KMS-11 (cell line): ENCODE measurements around the gene LSM5.

ENCODE experiments used
- H2AFZ ChIP-seq: fragments of 200-600 bp; sonication (generic); 2 replicates; pipeline ENCODE4 v1.6.1; 2016; ENCODE audit warnings: antibody characterized with exemption, mixed run types, low read depth
- H3K27ac ChIP-seq: fragments of 200-600 bp; sonication (generic); 2 replicates; pipeline ENCODE4 v1.6.1; 2016; ENCODE audit warnings: mild to moderate bottlenecking, mixed run types
- H3K27me3 ChIP-seq: fragments of 200-600 bp; sonication (generic); 2 replicates; pipeline ENCODE4 v1.6.1; 2017; ENCODE audit warnings: mild to moderate bottlenecking, low read depth, mixed run types, moderate library complexity; ENCODE audit not compliant: insufficient read depth
- H3K36me3 ChIP-seq: fragments of 200-600 bp; sonication (generic); 2 replicates; pipeline ENCODE4 v1.6.1; 2017; ENCODE audit warnings: mild to moderate bottlenecking, mixed run types; ENCODE audit not compliant: insufficient read depth
- H3K4me1 ChIP-seq: fragments of 200-600 bp; sonication (generic); 2 replicates; pipeline ENCODE4 v1.6.1; 2016; ENCODE audit warnings: mild to moderate bottlenecking, low read depth, mixed run types; ENCODE audit not compliant: poor library complexity, severe bottlenecking
- H3K4me2 ChIP-seq: fragments of 200-600 bp; sonication (generic); 2 replicates; pipeline ENCODE4 v1.7.0; 2016; ENCODE audit warnings: mild to moderate bottlenecking, mixed run types
- H3K4me3 ChIP-seq: fragments of 200-600 bp; sonication (generic); IDR thresholded peaks from 2 replicates; pipeline ENCODE4 v1.6.1; 2017; ENCODE audit warnings: low read depth, low read length, mixed read lengths; ENCODE audit not compliant: insufficient read depth
- H3K79me2 ChIP-seq: fragments of 200-600 bp; sonication (generic); 2 replicates; pipeline ENCODE4 v1.6.1; 2016; ENCODE audit warnings: low read depth, mixed run types; ENCODE audit not compliant: insufficient read depth
- H3K9ac ChIP-seq: fragments of 200-600 bp; sonication (generic); 2 replicates; pipeline ENCODE4 v1.6.1; 2016; ENCODE audit warnings: mild to moderate bottlenecking, mixed run types
- H4K20me1 ChIP-seq: fragments of 200-600 bp; sonication (generic); 2 replicates; pipeline ENCODE4 v1.6.1; 2016; ENCODE audit warnings: mild to moderate bottlenecking, mixed run types; ENCODE audit not compliant: insufficient read depth
- CTCF ChIP-seq: fragments of 200-600 bp; sonication (generic); conservative IDR thresholded peaks from 2 replicates; pipeline ENCODE4 v1.6.1; 2017; ENCODE audit warnings: low read depth, mild to moderate bottlenecking, antibody characterized with exemption, low read length, moderate library complexity, mixed read lengths

LSM5 gene

GRCh38 chr7:32481921-32482320, 8.3 kb downstream of the LSM5 start:
- Histone ChIP-seq H3K4me2 (no peak overlapping the region), H3K27me3 (no peaks in the 10 kb centered on the region), H3K4me1 (no peaks in the 10 kb centered on the region), H3K9ac (no peak overlapping the region), H3K79me2 (no peaks in the 10 kb centered on the region), H2AFZ (no peak overlapping the region), H4K20me1 (no peaks in the 10 kb centered on the region), H3K36me3 (no peaks in the 10 kb centered on the region; the same call in 1 of the 2 replicates), H3K27ac (no peak overlapping the region), H3K4me3 (no peak overlapping the region)
- no peak for TF ChIP-seq CTCF

GRCh38 chr7:32481176-32481575, 9.0 kb downstream of the LSM5 start:
- TF ChIP-seq CTCF: no peak
- Histone ChIP-seq H3K9ac (no peak overlapping the region), H3K4me1 (no peaks in the 10 kb centered on the region), H3K36me3 (no peaks in the 10 kb centered on the region; the same call in 1 of the 2 replicates), H3K4me3 (no peak overlapping the region), H3K4me2 (no peak overlapping the region), H4K20me1 (no peaks in the 10 kb centered on the region), H3K27me3 (no peaks in the 10 kb centered on the region), H3K79me2 (no peaks in the 10 kb centered on the region), H2AFZ (no peak overlapping the region), H3K27ac (no peak overlapping the region)

- Histone ChIP-seq H3K4me1 (no peaks in the 10 kb centered on the region), H3K27ac (no peak overlapping the region), H3K4me3 (no peak overlapping the region), H3K36me3 (no peaks in the 10 kb centered on the region), H3K79me2 (no peaks in the 10 kb centered on the region), H3K4me2 (no peak overlapping the region), H3K27me3 (no peaks in the 10 kb centered on the region), H3K9ac (no peak overlapping the region), H2AFZ (no peak overlapping the region), H4K20me1 (no peaks in the 10 kb centered on the region)
- TF ChIP-seq CTCF: peak; percentile 95
Measured at GRCh38 chr7:32479574-32480200, 10.5 kb downstream of the LSM5 start.

- Histone ChIP-seq H3K79me2 (no peaks in the 10 kb centered on the region), H3K36me3 (no peaks in the 10 kb centered on the region), H3K27me3 (no peaks in the 10 kb centered on the region), H3K9ac (no peak overlapping the region), H2AFZ (no peak overlapping the region), H4K20me1 (no peaks in the 10 kb centered on the region), H3K4me2 (no peak overlapping the region), H3K4me3 (no peak overlapping the region), H3K4me1 (no peaks in the 10 kb centered on the region), H3K27ac (no peak overlapping the region)
- TF ChIP-seq CTCF: no peak
Measured at GRCh38 chr7:32477649-32477980, 12.6 kb downstream of the LSM5 start.
